DMS153 (cell line): Measurements from ENCODE around the gene TBCD.

Experiments used
- DNase-seq: peaks from one replicate; lab custom pipeline; 2025; lab: John Stamatoyannopoulos, UW

The TBCD gene

DNA sequence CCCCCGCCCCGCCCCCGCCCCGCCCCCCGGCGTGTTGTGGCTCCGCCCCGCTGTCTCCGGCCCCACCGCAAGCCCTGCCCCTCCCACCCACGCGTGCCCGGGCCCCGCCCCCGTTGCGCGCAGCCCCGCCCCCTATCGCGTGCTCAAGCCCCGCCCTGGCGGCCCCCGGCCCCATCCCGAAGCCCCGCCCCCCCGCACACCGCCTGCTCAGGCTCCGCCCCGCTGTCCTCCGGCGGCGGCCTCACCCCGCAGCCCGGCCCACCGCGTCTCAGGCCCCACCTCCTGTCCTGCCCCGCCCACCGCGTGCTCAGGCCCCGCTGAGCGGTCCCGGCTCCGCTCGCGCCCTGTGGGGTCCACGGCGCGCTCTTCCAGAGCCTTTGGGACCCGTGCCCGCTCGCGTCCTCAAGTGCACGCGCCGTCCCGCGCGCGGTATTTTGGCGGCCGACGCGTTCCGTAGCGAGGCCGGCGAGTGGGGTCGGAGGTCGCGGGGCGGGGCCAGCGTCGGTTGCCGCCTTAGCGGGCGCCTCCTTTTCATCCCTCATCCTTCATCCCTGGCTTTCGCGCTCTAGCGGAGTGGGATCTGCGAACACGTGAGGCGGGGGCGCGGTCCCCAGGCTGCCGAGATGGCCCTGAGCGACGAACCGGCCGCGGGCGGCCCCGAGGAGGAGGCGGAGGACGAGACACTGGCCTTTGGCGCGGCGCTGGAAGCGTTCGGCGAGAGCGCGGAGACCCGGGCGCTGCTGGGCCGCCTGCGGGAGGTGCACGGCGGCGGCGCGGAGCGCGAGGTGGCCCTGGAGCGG lies at the start of gene TBCD:
Gene TBCD (plus strand): TSS at position 495 of the 800 bp plus-strand sequence. CDS start 129 bp downstream, at position 624.
- peak; percentile 71 for DNase-seq

- no peak for DNase-seq
These were observed 49.5 kb upstream of the TBCD start for GRCh38 chr17:82702231-82702927.

- no peak for DNase-seq
These were observed 48.7 kb upstream of the TBCD start for GRCh38 chr17:82703036-82703745.

DNA sequence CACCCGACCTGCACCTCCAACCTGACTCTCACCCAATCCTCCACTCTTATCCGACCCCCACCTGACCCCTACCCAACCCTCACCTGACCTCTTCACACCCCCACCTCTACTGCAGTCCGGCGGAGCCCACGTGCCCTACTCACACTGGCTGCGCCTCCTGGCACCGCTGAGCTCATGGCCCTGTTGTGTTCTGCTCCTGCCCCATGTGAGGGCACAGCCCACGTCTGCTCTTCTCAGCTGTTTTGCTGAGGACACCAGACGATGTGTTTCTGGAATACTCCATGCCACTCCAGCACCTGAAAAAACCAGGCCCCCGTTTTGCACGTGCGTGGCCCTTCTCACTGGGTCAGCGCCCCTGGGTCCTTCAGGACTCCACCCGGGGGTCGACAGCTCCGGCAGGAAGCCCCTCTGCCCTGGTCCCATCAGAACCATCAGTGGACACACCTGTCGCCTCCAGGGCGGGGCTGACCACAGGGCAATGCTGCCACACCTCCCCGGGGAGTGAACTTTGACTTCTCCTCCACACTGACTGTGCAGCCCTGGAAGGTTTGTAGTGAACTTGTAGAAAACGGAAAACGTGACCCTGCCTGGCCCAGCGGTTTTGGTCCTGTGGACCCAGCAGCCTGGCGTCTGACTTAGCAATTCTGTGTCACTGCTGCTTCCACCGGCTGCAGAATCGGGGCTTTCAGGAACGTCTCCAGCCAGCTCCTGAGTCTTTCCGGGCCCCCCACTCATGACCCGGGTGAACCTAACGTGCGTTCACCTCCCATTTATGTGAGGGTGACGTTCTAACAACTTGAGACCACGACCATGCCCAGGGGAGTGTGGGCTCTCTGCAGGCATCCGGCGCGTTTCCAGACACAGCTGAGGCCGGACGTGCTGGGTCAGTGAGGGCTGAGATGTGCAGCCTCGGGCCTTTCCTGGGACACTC lies 47.7 kb upstream of the TBCD start:
- no peak for DNase-seq

DNA sequence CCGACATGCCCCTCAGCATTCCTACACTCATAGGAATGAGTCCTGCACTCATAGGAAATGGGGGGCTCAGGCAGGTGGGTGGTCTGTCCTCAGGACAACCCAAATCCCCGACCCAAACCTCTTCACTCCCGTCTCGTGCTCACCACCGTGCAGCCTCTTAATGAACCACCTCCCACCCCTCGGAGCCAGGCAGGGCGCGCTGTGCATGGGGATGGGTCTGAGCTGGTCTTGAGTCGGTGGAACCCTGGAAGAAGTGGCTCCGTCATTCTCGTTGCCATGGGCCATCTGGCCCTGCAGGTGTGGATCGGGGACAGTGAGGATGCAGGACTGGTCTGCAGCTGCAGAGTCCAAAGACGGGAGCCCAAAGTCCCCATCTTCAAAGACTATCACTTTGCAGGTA lies 47.0 kb upstream of the TBCD start:
- DNase-seq = no peak

DNA sequence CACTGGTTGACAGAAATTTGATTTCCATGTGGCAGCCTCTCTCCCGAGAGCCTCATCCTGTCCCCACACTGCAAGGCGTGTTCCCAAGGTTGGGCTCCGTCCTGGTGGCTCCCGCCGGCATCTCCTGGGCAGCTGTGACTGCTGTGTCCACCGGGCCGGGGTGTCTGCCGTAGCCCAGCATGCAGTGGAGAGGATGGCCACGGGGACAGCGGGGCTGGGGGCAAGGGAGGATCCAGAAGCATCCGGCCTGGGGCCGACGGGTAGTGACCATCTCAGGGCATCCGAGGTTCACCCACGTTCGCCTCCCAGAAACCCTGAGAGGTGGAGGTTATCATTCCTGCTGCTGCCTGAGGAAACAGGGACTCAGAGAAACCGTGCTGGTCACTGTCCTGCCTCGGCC lies 46.1 kb upstream of the TBCD start:
- no peak for DNase-seq

DNA sequence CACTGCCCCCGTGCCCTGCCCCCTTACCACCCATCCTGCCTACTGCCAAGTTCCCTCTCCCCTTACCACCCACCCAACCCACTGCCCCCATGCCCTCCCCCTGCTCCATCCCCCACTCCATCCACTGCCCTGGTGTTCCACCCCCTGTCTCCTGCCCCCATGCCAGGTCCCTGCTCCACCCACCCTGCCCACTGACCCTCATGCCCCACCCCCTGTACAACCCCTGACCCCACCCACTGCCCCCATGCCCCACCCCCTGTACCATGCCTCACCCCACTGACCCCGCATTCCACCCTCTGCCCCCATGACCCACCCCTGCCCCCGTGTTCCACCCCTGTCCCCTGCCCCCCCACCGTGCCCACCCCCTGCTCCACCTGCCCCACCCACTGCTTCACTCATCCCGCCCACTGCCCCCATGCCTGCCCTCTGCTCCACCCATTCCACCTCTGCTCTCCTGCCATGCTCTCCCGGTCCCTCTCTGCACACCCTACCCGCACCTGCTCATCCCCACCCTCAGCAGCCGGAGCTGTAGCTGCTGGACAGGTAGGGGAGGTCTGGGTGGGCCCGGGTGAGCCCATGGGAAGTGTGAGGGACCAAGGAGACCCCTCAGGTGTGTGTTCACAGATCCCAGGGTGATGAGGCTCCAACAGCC lies 42.7 kb upstream of the TBCD start:
- DNase-seq = no peak

DNA sequence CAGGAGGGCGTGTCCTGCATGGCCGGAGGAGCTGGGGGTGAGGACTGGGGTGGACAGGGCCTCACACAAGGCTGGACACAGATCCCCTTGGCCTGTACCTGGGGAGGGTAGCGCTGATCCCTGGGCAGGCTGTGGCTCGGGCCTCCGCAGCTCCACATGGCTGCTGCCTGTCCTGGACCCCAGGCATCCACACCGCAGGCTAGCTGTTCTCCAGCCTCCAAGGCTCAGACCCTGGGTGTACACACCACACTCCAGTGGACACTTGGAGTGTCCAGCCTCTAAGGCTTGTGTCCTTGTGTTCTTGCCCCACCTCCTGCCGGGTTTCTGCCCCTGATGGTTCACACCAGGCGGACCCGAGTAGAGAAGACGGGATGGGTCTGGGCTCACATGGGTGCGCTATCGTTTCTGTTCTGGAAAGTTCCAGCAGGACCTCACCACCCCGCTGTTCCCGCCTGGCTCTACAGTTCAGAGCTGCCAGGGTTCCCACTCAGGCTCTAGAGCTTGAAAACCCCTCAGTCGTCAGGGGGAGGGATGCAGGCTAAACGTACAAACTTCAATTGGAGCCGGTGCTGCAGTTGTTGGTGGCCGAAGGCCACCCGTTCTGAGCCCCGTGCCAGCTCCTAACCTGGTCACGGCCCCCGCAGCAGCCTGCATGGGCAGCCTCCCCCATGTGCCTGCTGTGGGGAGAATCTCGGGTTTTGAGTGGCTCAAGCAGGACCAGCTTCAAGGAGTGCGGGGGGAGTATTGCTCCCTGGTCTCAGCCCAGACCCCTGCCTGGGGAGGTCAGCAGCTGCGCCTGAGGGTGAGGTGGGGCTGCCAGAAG lies 42.0 kb upstream of the TBCD start:
- DNase-seq = no peak

- no peak for DNase-seq
These were observed 41.2 kb upstream of the TBCD start for GRCh38 chr17:82710499-82711232.

DNA sequence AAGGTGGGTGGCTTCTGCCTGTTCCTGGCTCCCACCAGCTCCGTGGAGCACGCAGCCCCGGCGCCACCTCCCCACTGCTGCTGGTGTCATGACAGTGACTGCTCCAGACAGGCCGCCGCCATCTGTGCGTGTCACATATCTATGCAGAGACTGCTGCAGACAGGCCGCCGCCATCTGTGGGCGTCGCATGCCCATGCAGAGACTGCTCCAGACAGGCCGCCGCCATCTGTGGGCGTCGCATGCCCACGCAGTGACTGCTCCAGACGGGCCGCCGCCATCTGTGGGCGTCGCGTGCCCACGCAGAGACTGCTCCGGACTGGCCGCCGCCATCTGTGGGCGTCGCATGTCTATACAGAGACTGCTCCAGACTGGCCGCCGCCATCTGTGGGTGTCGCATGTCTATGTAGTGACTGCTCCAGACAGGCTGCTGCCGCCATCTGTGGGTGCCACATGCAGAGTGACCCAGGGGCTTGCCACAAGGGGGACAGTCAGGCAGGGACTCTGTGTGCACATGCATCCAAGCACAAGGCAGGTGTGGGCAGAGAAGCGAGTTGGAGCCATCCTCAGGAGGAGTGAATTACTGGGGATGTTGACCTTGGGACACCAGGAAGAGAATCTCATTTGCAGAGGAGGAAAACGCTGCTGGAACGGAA lies 38.7 kb upstream of the TBCD start:
- no peak for DNase-seq

DNA sequence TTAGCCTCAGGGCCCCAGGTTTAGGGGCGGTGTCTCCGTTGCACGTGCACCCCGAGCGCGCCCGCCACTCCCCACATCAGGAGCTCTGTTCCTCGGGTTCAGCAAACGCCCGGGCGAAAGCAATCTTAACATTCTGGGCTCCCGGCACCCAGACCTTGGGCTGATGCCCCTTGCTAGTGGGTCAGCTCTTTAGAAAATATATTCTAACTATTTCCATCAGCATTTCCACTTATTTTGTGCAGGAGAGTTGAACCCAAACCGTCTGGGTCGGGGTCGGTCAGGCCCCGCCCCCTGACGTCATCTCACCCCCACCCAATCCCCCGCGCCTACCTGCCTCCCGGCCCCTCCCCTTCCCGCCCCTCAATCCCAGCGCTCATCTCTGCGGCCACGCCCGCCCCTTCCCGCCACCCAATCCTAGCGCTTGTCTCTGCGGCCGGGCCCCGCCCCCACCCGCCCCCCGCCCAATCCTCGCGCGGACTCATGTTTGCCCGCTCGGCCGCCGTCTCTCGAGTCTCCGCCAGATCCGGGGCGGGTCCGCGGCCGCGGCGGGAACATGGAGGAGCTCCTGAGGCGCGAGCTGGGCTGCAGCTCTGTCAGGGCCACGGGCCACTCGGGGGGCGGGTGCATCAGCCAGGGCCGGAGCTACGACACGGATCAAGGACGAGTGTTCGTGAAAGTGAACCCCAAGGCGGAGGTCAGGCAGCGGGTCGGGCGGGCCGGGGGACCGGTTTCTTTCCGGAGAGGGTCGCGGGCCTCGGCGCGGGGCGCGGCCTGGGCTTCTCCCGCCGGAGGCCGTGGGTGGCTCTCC lies 35.5 kb upstream of the TBCD start, which contains the start of gene FN3KRP:
Gene FN3KRP (plus strand): TSS at position 504 of the 808 bp plus-strand sequence. CDS start 50 bp downstream, at position 554.
- DNase-seq = peak; percentile 86

- no peak for DNase-seq
These were observed 32.7 kb upstream of the TBCD start for GRCh38 chr17:82718986-82719685.

- no peak for DNase-seq
These were observed 31.7 kb upstream of the TBCD start for GRCh38 chr17:82720204-82720603.

DNA sequence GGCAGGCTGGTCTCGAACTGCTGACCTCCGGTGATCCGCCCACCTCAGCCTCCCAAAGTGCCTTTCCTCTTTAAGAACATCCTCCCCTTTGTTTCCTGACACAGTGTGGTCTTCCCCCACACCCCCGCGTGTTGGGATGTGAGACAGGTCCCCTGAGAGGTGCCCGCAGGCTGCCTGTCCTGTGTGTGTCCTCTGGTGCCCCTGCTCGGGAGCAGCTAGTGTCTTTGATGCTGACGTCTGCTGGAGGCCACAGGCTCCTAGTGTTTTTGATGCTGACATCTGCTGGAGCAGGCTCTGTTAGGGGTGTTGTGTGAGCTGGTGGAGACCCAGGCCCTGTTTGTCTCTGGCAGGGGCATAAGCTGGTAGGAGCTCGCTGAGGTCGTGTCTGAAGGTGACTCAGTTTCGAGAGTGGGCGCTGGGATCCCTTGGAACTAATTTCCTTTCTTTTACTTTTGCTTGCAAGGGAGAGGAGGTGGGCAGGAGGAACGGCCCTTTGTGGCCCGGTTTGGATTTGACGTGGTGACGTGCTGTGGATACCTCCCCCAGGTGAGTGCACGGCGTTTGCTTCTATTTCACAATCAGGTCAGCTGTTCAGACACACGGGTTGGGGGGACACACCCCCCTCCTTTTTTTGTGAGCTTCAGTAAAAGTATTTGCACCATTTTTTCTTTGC lies 29.4 kb upstream of the TBCD start:
- DNase-seq = no peak

DNA sequence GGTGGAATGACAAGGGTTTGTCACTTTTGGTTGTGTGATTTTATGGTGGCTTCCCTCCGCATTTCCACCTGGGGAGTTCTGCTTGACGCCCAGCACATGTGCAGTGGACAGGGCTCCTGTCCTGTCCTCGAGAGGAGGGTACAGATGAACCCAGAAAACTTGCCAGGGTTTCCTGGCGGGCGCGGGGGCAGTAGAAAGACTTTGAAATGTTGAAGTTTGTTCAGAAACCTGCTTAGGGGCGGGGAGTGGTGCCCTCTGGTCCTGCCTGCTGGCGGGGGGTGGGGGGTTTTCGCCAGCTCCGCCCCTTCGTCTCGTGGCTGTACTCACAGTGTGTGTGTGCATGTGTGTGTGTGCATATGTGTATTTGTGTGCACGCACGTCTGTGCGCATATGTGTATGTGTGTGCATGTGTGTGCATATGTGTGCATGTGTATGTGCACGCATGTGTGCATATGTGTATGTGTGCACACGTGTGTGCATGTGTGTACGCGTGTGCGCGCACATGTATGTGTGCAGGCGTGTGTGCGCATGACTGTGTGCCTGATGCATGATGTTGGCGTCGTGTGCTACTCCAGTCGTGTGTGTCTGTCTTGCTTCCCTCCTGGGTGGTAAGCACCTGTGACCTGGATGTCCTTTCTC lies 28.6 kb upstream of the TBCD start:
- DNase-seq = no peak

DNA sequence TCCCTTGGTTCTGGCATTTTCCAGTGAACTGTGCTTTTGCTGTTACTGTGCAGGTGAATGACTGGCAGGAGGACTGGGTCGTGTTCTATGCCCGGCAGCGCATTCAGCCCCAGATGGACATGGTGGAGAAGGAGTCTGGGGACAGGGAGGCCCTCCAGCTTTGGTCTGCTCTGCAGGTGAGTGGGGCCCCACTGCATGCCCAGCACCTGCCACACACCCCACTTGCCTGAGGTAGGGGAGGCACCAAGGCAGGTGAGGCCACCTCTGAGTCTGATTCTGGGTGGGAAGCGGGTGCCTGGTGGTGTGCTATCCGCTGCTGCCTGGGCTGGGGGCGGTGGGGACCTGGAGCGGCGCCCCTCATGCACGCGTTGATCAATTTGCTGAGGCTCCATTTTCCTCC lies 25.4 kb upstream of the TBCD start:
- no peak for DNase-seq
